Endothelial cell of umbilical vein (primary cell): ENCODE data around the gene CD300C. TPM values are rescaled to one million over a fixed set of nuclear protein-coding genes. Genes with fewer than 3 reads are reported as not detected.

Experiments
- BruUV-seq: library from RNA; stranded (reverse); fragments of 400-500 nt; replicated peaks from 2 replicates; lab custom pipeline; 2021; lab: Mats Ljungman, UMichigan
- CTCF ChIA-PET: fragments of 300-600, 350-600 bp; sonication (Branson Sonifier 250); formaldehyde crosslinking; loops from one replicate; lab custom pipeline; 2021; ENCODE audit warnings: antibody characterized with exemption, inconsistent platforms; lab: Charles Lee
- POLR2A ChIA-PET: fragments of 300-600, 350-600 bp; sonication (Branson Sonifier 250); formaldehyde crosslinking; loops from one replicate; lab custom pipeline; 2021; ENCODE audit warnings: antibody characterized with exemption, inconsistent platforms; lab: Charles Lee
- DNase-seq: peaks from one replicate; pipeline ENCODE4 v3.0.0-alpha.2; 2011; ENCODE audit warnings: low read depth, low spot score
- FAIRE-seq: peaks from 2 replicates; lab custom pipeline; 2011; peaks lifted over from hg19 to GRCh38; lab: Jason Lieb, UNC
- H2AFZ ChIP-seq: 2 replicates; pipeline ENCODE4 v1.6.0; 2012; ENCODE audit warnings: low read depth, low read length, control low read depth, inconsistent platforms
- H3K27ac ChIP-seq: 2 replicates; pipeline ENCODE4 v1.5.1; 2011; ENCODE audit warnings: low read depth, mild to moderate bottlenecking, control low read depth, low read length, moderate library complexity; ENCODE audit not compliant: insufficient read depth
- H3K27me3 ChIP-seq, 2 experiments: 2 replicates each; pipeline versions ENCODE4 v1.6.0 to v1.6.1; 2011; ENCODE audit warnings: low read length in 2 of 2, mixed read lengths in 1 of 2; ENCODE audit not compliant: control insufficient read depth in 2 of 2, insufficient read depth in 2 of 2
- H3K36me3 ChIP-seq, 2 experiments: 2 replicates in 1 of 2; 3 replicates in 1 of 2; pipeline ENCODE4 v1.5.1; 2011; ENCODE audit warnings: low read length in 2 of 2, mild to moderate bottlenecking in 1 of 2, moderate library complexity in 1 of 2; ENCODE audit not compliant: control insufficient read depth in 2 of 2, insufficient read depth in 2 of 2; ENCODE audit errors: extremely low read depth in 1 of 2
- H3K4me1 ChIP-seq: 3 replicates; pipeline ENCODE4 v1.5.1; 2011; ENCODE audit warnings: mild to moderate bottlenecking, low read length; ENCODE audit not compliant: control insufficient read depth, insufficient read depth; ENCODE audit errors: extremely low read depth
- H3K4me2 ChIP-seq: 2 replicates; pipeline ENCODE4 v1.6.1; 2011; ENCODE audit warnings: low read length, control low read depth, mixed read lengths; ENCODE audit not compliant: insufficient read depth
- H3K4me3 ChIP-seq, 3 experiments: fragments of 200-600 bp in 1 of 3; sonication (generic), shearing (Covaris generic) in 1 of 3; replicated peaks in 1 of 3; 2 replicates each; pipeline ENCODE4 v1.5.1; 2011 to 2016; ENCODE audit warnings: control low read depth in 3 of 3, low read length in 3 of 3, mild to moderate bottlenecking in 2 of 3, inconsistent platforms in 1 of 3, low read depth in 1 of 3, moderate library complexity in 1 of 3; ENCODE audit not compliant: insufficient read depth in 1 of 3
- H3K79me2 ChIP-seq: 2 replicates; pipeline ENCODE4 v1.6.0; 2012; ENCODE audit warnings: low read length, inconsistent platforms; ENCODE audit not compliant: control insufficient read depth, insufficient read depth
- H3K9ac ChIP-seq: replicated peaks from 2 replicates; pipeline ENCODE3; 2011; ENCODE audit warnings: low read length, control low read depth; ENCODE audit not compliant: insufficient read depth; ENCODE audit errors: extremely low read depth
- H3K9me1 ChIP-seq: replicated peaks from 3 replicates; pipeline ENCODE4 v1.6.0; 2011; ENCODE audit warnings: mild to moderate bottlenecking, low read length; ENCODE audit not compliant: control insufficient read depth, insufficient read depth; ENCODE audit errors: extremely low read depth
- H3K9me3 ChIP-seq: replicated peaks from 2 replicates; pipeline ENCODE4 v1.5.1; 2012; ENCODE audit warnings: low read length, inconsistent platforms; ENCODE audit not compliant: control insufficient read depth, insufficient read depth
- H4K20me1 ChIP-seq: replicated peaks from 2 replicates; pipeline ENCODE3; 2011; ENCODE audit warnings: mild to moderate bottlenecking, low read length; ENCODE audit not compliant: control insufficient read depth, insufficient read depth; ENCODE audit errors: extremely low read depth
- EZH2 ChIP-seq: IDR thresholded peaks from 2 replicates; pipeline ENCODE4 v1.6.1; 2012; ENCODE audit warnings: borderline replicate concordance, low read depth, mild to moderate bottlenecking, moderate library complexity, low read length, inconsistent platforms; ENCODE audit not compliant: severe bottlenecking
- FOS ChIP-seq: IDR thresholded peaks from 2 replicates; pipeline ENCODE4 v1.6.1; 2011; ENCODE audit warnings: mild to moderate bottlenecking, low read length, moderate library complexity, borderline replicate concordance; ENCODE audit not compliant: insufficient read depth
- GATA2 ChIP-seq: IDR thresholded peaks from 2 replicates; pipeline ENCODE4 v1.7.0; 2011; ENCODE audit warnings: low read depth, mild to moderate bottlenecking, moderate library complexity, mixed read lengths, low read length; ENCODE audit not compliant: insufficient read length, insufficient read depth
- JUN ChIP-seq: IDR thresholded peaks from 2 replicates; pipeline ENCODE4 v1.6.1; 2011; ENCODE audit warnings: borderline replicate concordance, low read depth; ENCODE audit not compliant: insufficient read length, insufficient read depth
- dilution Hi-C: fragments of 300-500 bp; cut with MboI; formaldehyde crosslinking; loops from one replicate; pipeline ENCODE4 v1.15.0; 2019; ENCODE audit warnings: low sequenced_read_pairs; ENCODE audit not compliant: extremely low pct_ligation_motif_present
- intact Hi-C: fragments of 100-400 bp; cut with micrococcal nuclease; formaldehyde crosslinking; loops from one replicate; pipeline ENCODE4 v1.10.0; 2022
- polyA plus RNA-seq, 4 experiments: library from polyadenylated mRNA; depleted of rRNA in 3 of 4; stranded (reverse) in 3 of 4; unstranded in 1 of 4; fragments of >200 nt; gene quantifications; 2 replicates each; pipeline versions ENCODE4 v1.2.1 to v1.2.3, GENCODE V29; 2011 to 2012; ENCODE audit warnings: missing spikeins in 1 of 4
- total RNA-seq: library from RNA; stranded (reverse); gene quantifications from 2 replicates; pipeline ENCODE4 v1.2.3, GENCODE V29; 2021
- TF ChIP-seq, protein P1 (sequence below), 2 donors: IDR thresholded peaks; 1 replicate in 1 of 2; 2 replicates in 1 of 2; pipeline ENCODE4 v1.5.1; 2011; ENCODE audit warnings: low read length in 2 of 2, mild to moderate bottlenecking in 2 of 2, moderate library complexity in 2 of 2, control low read depth in 1 of 2, inconsistent platforms in 1 of 2, low read depth in 1 of 2; ENCODE audit not compliant: insufficient read depth in 1 of 2; ENCODE audit errors: extremely low read depth in 1 of 2

Gene CD300C
- total and polyA plus RNA-seq, 2 donors (not counting 3 experiments of a cell fraction or from before 2014, with no cell fraction given): not detected

GRCh38 chr17:74566132-74566753, 20.3 kb upstream of the CD300C start:
- no peak overlapping the region for H3K9ac ChIP-seq
- H3K4me2 ChIP-seq: no peak overlapping the region
- H3K4me3 ChIP-seq: no peak overlapping the region
- POLR2A ChIA-PET: no interaction called here
- no peaks in the 10 kb centered on the region for H3K79me2 ChIP-seq
- CTCF ChIA-PET: no interaction called here
- no peak overlapping the region for H2AFZ ChIP-seq
- no peaks in the 10 kb centered on the region for H3K9me1 ChIP-seq
- no peak for FAIRE-seq
- no peaks in the 10 kb centered on the region for H3K27me3 ChIP-seq
- no TSS peak for BruUV-seq
- H3K36me3 ChIP-seq: no peaks in the 10 kb centered on the region
- H4K20me1 ChIP-seq: no peaks in the 10 kb centered on the region
- intact Hi-C loops (loop anchor here (2.0 kb wide), 1 partner anchor 171 kb away; the partner anchor contains the start of gene RAB37), dilution Hi-C loops (no loop called here)
- no peak overlapping the region for H3K27ac ChIP-seq
- DNase-seq: peak; percentile 5
- TF ChIP-seq, protein P1, sequence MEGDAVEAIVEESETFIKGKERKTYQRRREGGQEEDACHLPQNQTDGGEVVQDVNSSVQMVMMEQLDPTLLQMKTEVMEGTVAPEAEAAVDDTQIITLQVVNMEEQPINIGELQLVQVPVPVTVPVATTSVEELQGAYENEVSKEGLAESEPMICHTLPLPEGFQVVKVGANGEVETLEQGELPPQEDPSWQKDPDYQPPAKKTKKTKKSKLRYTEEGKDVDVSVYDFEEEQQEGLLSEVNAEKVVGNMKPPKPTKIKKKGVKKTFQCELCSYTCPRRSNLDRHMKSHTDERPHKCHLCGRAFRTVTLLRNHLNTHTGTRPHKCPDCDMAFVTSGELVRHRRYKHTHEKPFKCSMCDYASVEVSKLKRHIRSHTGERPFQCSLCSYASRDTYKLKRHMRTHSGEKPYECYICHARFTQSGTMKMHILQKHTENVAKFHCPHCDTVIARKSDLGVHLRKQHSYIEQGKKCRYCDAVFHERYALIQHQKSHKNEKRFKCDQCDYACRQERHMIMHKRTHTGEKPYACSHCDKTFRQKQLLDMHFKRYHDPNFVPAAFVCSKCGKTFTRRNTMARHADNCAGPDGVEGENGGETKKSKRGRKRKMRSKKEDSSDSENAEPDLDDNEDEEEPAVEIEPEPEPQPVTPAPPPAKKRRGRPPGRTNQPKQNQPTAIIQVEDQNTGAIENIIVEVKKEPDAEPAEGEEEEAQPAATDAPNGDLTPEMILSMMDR (IDR thresholded peaks at IDR 0.05; ENCODE audit: extremely low read depth in 1 of 2, insufficient read depth in 1 of 2, low read depth in 1 of 2, low read length in 2 of 2): peak; percentile 31 to 45
- TF ChIP-seq GATA2 (no peak), EZH2 (no peak), JUN (no peak), FOS (no peak)
- no peaks in the 10 kb centered on the region for H3K9me3 ChIP-seq
- H3K4me1 ChIP-seq: no peaks in the 10 kb centered on the region
